Stimulated activated CD8-positive, alpha-beta memory T cell treated with anti-CD3 and anti-CD28 coated beads, Interleukin-15, amount 100 ng/mL, for 48 hours (primary cell): ENCODE results near the gene SSTR4.
"Not testable (repeated sequence)": the region's sequence is repeated elsewhere in the genome, so short reads cannot be mapped to it uniquely, and the experiment has no call there.

Experiments used
- DNase-seq, 2 donors: peaks; one replicate each; pipeline ENCODE4 v3.0.0-alpha.2; 2020; ENCODE audit warnings: low read depth in 2 of 2

The SSTR4 gene

GRCh38 chr20:23018941-23019340 lies 16.2 kb upstream of the SSTR4 start:
- no peak for DNase-seq

- no peak for DNase-seq
Observed at GRCh38 chr20:23019403-23019802, 15.7 kb upstream of the SSTR4 start.

- DNase-seq, result no peak
Observed at GRCh38 chr20:23020230-23021018, 14.7 kb upstream of the SSTR4 start.

GRCh38 chr20:23021541-23021940 lies 13.6 kb upstream of the SSTR4 start:
- DNase-seq, result no peak

GRCh38 chr20:23021951-23022350 lies 13.2 kb upstream of the SSTR4 start:
- no peak for DNase-seq

GRCh38 chr20:23022849-23023248 lies 12.3 kb upstream of the SSTR4 start:
- DNase-seq, result no peak

- DNase-seq, result no peak
Observed at GRCh38 chr20:23023621-23024177, 11.4 kb upstream of the SSTR4 start.

GRCh38 chr20:23024701-23025100 lies 10.4 kb upstream of the SSTR4 start:
- DNase-seq, result no peak

GRCh38 chr20:23025503-23025902 lies 9.6 kb upstream of the SSTR4 start:
- not testable (repeated sequence) for DNase-seq

GRCh38 chr20:23027721-23028120 lies 7.4 kb upstream of the SSTR4 start:
- DNase-seq, result no peak

GRCh38 chr20:23028392-23028791 lies 6.7 kb upstream of the SSTR4 start:
- DNase-seq, result no peak

GRCh38 chr20:23029324-23029723 lies 5.8 kb upstream of the SSTR4 start:
- DNase-seq, result no peak

- DNase-seq, result no peak
Observed at GRCh38 chr20:23031346-23031745, 3.8 kb upstream of the SSTR4 start.

- DNase-seq, result no peak
Observed at GRCh38 chr20:23032056-23032749, 2.9 kb upstream of the SSTR4 start.

GRCh38 chr20:23032750-23033078 lies 2.4 kb upstream of the SSTR4 start:
- no peak for DNase-seq

- no peak for DNase-seq
Observed at GRCh38 chr20:23033918-23034317, 1.2 kb upstream of the SSTR4 start.

GRCh38 chr20:23035731-23036130 lies 619 bp downstream of the SSTR4 start:
- no peak for DNase-seq

- DNase-seq, result no peak
Observed at GRCh38 chr20:23036371-23036770, 1.3 kb downstream of the SSTR4 start.

- no peak for DNase-seq
Observed at GRCh38 chr20:23037017-23037481, 1.9 kb downstream of the SSTR4 start.

GRCh38 chr20:23039136-23039875 lies 4.2 kb downstream of the SSTR4 start:
- no peak for DNase-seq

GRCh38 chr20:23039885-23040508 lies 4.9 kb downstream of the SSTR4 start:
- no peak for DNase-seq

- DNase-seq, result no peak
Observed at GRCh38 chr20:23042270-23042669, 7.2 kb downstream of the SSTR4 start.
